Testis (tissue), 3 donors: Measurements from ENCODE around the gene GLRX3. TPM values are rescaled to one million over a fixed set of nuclear protein-coding genes. Genes with fewer than 3 reads are reported as not detected.

Experiments used
- DNase-seq: peaks from one replicate; pipeline ENCODE4 v3.0.0-alpha.2; 2019
- H3K27ac ChIP-seq, 2 donors: fragments of 200-600 bp; sonication (generic); one replicate each; pipeline ENCODE4 v1.5.1; 2019
- H3K27me3 ChIP-seq: fragments of 200-600 bp; sonication (generic); one replicate; pipeline ENCODE4 v1.5.1; 2019
- H3K36me3 ChIP-seq: fragments of 200-600 bp; sonication (generic); one replicate; pipeline ENCODE4 v1.5.1; 2017; ENCODE audit warnings: low read depth; ENCODE audit errors: missing control alignments
- H3K4me1 ChIP-seq: fragments of 200-600 bp; sonication (generic); one replicate; pipeline ENCODE4 v1.5.1; 2019
- H3K4me3 ChIP-seq, 2 donors: fragments of 200-600 bp; sonication (generic); one replicate each; pipeline ENCODE4 v1.5.1; 2017 to 2019
- H3K9me3 ChIP-seq: fragments of 200-600 bp; sonication (generic); one replicate; pipeline ENCODE4 v1.5.1; 2017
- POLR2A ChIP-seq: fragments of 450-650 bp; IDR thresholded peaks from one replicate; pipeline ENCODE4 v1.6.1; 2017; ENCODE audit warnings: antibody characterized with exemption, mild to moderate bottlenecking, moderate library complexity
- WGBS, 2 donors: methylation state at CpG; one replicate each; pipeline ENCODE4 v1.1.5; 2018; 5-methylcytosine and 5-hydroxymethylcytosine counted together
- intact Hi-C: fragments of 100-400 bp; cut with DNase I; formaldehyde crosslinking; loops from one replicate; pipeline ENCODE4 v1.15.1; 2023; ENCODE audit warnings: low total_unique reads
- polyA plus RNA-seq: library from polyadenylated mRNA; stranded (reverse); fragments of 350-450 nt; fragmentation: Illumina TruSeq; extraction: RNeasy Lipid Tissue Mini Kit (QIAGEN cat#74804); gene quantifications from one replicate; pipeline ENCODE4 v1.2.3, GENCODE V29; 2014; ENCODE audit warnings: low read depth, low replicate concordance; ENCODE audit not compliant: insufficient read depth
- total RNA-seq, 2 donors: library from RNA; depleted of rRNA; stranded (reverse); fragments of >200 nt; gene quantifications; one replicate each; pipeline ENCODE4 v1.2.3, GENCODE V29; 2016
- TF ChIP-seq, protein P1 (sequence below), 3 experiments: fragments of 450-650 bp in 2 of 3; fragments of 200-600 bp in 1 of 3; sonication (generic) in 1 of 3; IDR thresholded peaks; one replicate each; pipeline ENCODE4 v1.5.1; 2016 to 2019; ENCODE audit warnings: antibody characterized with exemption in 3 of 3, mild to moderate bottlenecking in 2 of 3, moderate library complexity in 1 of 3

GLRX3 gene
- total and polyA plus RNA-seq, 3 donors from 2014 or later, result 60.8 to 141 (median 63.5) TPM

DNA sequence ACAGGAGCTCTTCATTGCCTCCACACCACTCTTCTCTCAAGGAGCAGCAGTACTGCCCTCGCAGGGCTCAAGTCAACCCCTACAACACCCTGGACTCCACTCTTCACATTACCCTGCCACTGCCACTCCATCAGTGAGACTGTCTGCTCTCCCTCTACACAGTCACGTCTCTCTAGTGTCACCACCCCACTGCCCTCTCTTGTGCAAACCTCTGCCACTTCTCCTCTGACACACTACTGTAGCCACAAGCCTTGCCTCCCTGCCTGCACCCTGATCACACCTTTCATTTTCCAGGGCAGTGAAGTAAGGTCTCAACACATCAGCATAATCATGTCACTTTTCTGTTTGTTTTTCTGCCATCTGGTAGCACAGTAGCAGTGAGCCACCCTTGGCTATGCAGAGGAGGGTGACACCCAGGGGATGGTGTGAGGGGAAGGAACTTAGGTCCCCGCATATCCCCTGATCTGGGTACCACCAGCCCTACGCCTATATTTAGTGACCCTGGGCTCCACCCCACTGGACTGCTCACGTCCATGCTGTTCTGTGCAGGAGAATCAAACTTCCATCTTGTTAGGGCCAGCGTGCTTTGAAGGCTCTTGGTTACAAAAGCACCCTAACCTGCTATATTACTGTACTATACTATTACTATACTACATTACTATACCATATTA lies 27.1 kb upstream of the GLRX3 start:
- Histone ChIP-seq H3K27me3 (no peaks in the 10 kb centered on the region), H3K4me3 (no peak overlapping the region), H3K9me3 (no peaks in the 10 kb centered on the region), H3K4me1 (no peaks in the 10 kb centered on the region), H3K36me3 (no peaks in the 10 kb centered on the region), H3K27ac (no peak overlapping the region)
- no peak for TF ChIP-seq POLR2A
- TF ChIP-seq, protein P1, sequence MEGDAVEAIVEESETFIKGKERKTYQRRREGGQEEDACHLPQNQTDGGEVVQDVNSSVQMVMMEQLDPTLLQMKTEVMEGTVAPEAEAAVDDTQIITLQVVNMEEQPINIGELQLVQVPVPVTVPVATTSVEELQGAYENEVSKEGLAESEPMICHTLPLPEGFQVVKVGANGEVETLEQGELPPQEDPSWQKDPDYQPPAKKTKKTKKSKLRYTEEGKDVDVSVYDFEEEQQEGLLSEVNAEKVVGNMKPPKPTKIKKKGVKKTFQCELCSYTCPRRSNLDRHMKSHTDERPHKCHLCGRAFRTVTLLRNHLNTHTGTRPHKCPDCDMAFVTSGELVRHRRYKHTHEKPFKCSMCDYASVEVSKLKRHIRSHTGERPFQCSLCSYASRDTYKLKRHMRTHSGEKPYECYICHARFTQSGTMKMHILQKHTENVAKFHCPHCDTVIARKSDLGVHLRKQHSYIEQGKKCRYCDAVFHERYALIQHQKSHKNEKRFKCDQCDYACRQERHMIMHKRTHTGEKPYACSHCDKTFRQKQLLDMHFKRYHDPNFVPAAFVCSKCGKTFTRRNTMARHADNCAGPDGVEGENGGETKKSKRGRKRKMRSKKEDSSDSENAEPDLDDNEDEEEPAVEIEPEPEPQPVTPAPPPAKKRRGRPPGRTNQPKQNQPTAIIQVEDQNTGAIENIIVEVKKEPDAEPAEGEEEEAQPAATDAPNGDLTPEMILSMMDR (IDR thresholded peaks at IDR 0.05), result no peak
- DNase-seq, result no peak
- 48 to 60% methylated on average over 6 of the region's 6 CpGs for WGBS, 2 donors
- intact Hi-C loops, result no loop called here

DNA sequence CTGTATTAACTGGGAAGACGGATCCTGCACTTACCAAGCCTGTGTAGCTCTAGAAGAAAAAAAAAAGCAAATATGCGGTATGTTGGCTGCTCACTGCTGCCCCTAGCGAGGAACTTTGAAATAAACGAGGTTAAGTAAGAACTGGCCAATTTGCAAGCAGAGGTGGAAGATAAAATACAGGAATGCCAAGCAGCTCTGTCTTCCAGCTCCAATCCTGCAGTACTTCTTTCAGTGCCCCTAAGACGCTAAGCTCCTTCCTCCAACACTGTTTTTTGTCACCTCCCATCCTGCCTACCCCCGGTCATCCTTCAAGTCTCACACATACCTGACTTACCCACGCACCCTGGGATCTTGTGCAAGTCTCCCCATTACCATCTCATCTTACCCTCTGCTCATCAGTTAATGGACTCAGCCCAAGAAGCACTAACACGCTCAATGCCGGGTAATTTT lies 26.4 kb upstream of the GLRX3 start:
- 1 to 3% methylated on average over 9 of the region's 9 CpGs for WGBS, 2 donors
- Histone ChIP-seq H3K4me3 (peak overlapping the region; percentile 77 to 82), H3K4me1 (no peaks in the 10 kb centered on the region), H3K36me3 (no peaks in the 10 kb centered on the region), H3K9me3 (no peaks in the 10 kb centered on the region), H3K27me3 (no peaks in the 10 kb centered on the region), H3K27ac (peak overlapping the region; percentile 85 to 90)
- DNase-seq, result peak; percentile 88
- intact Hi-C loops, result no loop called here
- TF ChIP-seq POLR2A, result no peak
- TF ChIP-seq, protein P1 (IDR thresholded peaks at IDR 0.05), result peak; percentile 50 to 90 (median 85)

DNA sequence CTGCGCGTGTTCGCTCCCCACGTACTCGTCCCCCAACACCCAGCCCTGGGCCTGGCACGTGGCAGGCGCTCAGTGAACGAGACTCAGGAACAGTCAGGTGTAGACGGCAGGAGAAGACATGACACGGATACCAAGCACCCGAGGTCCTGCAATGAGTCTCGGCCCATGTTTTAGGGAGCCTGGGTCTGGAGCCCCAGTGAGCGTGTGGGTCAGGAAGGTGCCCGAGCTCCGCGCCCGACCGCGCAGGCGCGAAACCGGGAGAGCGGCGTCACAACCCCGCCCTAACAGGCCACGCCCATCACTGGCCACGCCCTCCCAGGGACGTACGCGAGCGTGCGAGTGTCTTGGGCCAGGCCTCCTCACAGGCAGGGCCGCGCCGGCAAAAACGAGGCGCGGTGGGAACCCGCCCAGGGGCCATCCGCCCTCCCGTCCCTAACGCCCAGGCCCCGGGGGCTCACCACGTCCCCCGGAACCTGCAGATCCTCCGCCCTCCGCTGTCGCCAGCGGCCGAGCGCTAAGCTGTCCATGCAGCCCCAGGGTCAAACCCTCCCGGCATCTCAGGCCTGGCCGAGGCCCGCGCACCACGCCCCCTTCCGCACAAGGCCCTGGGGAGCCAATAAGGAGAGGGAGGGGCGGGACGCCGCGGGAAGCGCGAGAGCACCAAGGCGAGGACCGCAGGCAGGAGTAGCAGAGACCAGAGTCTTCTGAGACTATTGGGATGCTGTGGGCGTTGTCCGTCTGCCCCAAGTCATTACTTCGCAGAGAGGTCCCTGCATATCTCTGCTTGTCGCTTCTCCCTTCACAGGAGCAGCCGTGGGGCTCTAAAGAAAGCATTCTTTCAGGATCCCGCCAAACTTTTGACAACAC lies 25.7 kb upstream of the GLRX3 start, which contains the start of gene C10orf143:
Gene C10orf143, minus strand, starts transcription at position 585 of the 867 bp plus-strand sequence. Its CDS starts 58 bp downstream, at position 527.
- WGBS, 2 donors, result 0 to 1% methylated on average over 24 to 69 of the region's 71 CpGs
- Histone ChIP-seq H3K27ac (peak within 1 kb of the TSS; percentile 85 to 90), H3K36me3 (no peaks in the 10 kb centered on the region), H3K27me3 (no peaks in the 10 kb centered on the region), H3K4me3 (peak within 1 kb of the TSS; percentile 77 to 82), H3K9me3 (no peaks in the 10 kb centered on the region), H3K4me1 (no peaks in the 10 kb centered on the region)
- DNase-seq, result peak; percentile 99
- TF ChIP-seq, protein P1 (IDR thresholded peaks at IDR 0.05), result peak in 1 of 3 experiments; percentile 5
- TF ChIP-seq POLR2A, result peak; percentile 4
- intact Hi-C loops, result no loop called here

DNA sequence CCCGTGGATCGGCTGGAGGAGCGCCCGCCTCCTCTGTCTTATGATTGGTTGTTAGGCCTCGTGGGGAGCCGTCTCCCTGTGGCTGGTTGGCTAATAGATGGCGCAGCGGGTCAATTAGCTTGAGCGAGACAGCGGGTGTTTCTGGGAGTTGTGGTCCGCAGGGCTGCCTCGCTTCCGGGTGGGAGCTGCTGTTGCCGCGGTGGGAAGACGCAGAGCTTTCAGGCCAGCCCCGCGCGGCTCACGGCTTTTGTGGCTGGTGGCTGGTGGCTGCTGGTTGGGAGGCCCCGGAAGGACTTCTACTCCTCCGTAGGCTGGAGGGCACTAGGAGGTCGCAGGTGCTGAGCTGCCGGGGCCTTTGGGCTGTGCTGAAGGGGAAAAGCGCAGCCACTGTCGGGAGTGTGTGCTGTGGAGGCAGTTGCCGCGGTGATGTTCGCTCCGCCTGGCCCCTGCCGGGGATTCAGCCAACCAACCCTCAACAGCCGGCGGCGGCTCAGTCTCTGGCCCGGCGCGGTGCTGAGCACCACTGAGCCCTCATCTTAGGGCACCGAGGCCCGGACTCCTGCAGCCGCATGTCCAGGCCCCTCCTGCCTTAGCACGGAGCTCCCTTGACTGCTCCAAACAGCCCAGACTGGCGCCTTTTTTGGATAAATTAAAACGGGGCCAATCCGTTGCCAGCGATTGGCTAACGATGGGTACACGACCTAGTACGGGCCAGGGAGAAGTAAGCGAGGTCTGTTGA lies 24.9 kb upstream of the GLRX3 start:
- Histone ChIP-seq H3K4me3 (peak overlapping the region; percentile 77 to 82), H3K27ac (peak overlapping the region; percentile 85 to 90), H3K27me3 (no peaks in the 10 kb centered on the region), H3K36me3 (no peaks in the 10 kb centered on the region), H3K4me1 (no peaks in the 10 kb centered on the region), H3K9me3 (no peaks in the 10 kb centered on the region)
- WGBS, 2 donors, result 1 to 4% methylated on average over 12 to 49 of the region's 49 CpGs
- intact Hi-C loops, result no loop called here
- DNase-seq, result peak; percentile 99
- no peak for TF ChIP-seq POLR2A
- TF ChIP-seq, protein P1 (IDR thresholded peaks at IDR 0.05), result peak in 1 of 3 experiments; percentile 1
